Naive B cell (primary cell): ENCODE measurements around the gene ATP9A. TPM values are rescaled to one million over a fixed set of nuclear protein-coding genes. Genes with fewer than 3 reads are reported as not detected.
A peak's percentile ranks its signal among the peaks of the same experiment; 100 is the strongest.
"Not testable (repeated sequence)": the region's sequence is repeated elsewhere in the genome, so short reads cannot be mapped to it uniquely, and the experiment has no call there.

ENCODE experiments used
- ATAC-seq, 2 donors: fragments of 150-1000 bp; cut with Tn5 transposase; 2 replicates each; pipeline ENCODE4 v1.10.0; 2021; ENCODE audit warnings: low read depth in 2 of 2, mild to moderate bottlenecking in 2 of 2, moderate library complexity in 2 of 2
- DNase-seq: peaks from one replicate; pipeline ENCODE4 v3.0.0; 2022
- H3K27ac Mint-ChIP-seq, 6 donors: one replicate each; pipeline ENCODE4 v1.8.0; 2020 to 2022; ENCODE audit warnings: mild to moderate bottlenecking in 6 of 6, mixed read lengths in 6 of 6, moderate library complexity in 5 of 6, inconsistent platforms in 2 of 6
- H3K27me3 Mint-ChIP-seq, 3 donors: one replicate each; pipeline ENCODE4 v1.8.0; 2021 to 2022; ENCODE audit warnings: mixed read lengths in 3 of 3, mild to moderate bottlenecking in 1 of 3
- H3K36me3 Mint-ChIP-seq, 2 donors: one replicate each; pipeline ENCODE4 v1.8.0; 2020 to 2022; ENCODE audit warnings: mixed read lengths in 2 of 2, inconsistent platforms in 1 of 2, mild to moderate bottlenecking in 1 of 2
- H3K4me1 Mint-ChIP-seq, 3 donors: one replicate each; pipeline ENCODE4 v1.8.0; 2020 to 2022; ENCODE audit warnings: mixed read lengths in 3 of 3, inconsistent platforms in 1 of 3, mild to moderate bottlenecking in 1 of 3, moderate library complexity in 1 of 3
- H3K4me3 Mint-ChIP-seq, 8 donors: one replicate each; pipeline ENCODE4 v1.8.0; 2020 to 2022; ENCODE audit warnings: mild to moderate bottlenecking in 8 of 8, mixed read lengths in 8 of 8, moderate library complexity in 8 of 8, inconsistent platforms in 2 of 8
- H3K9me3 Mint-ChIP-seq, 7 donors: one replicate each; pipeline ENCODE4 v1.8.0; 2020 to 2022; ENCODE audit warnings: mixed read lengths in 7 of 7, mild to moderate bottlenecking in 5 of 7, inconsistent platforms in 2 of 7, moderate library complexity in 1 of 7
- polyA plus RNA-seq, 6 donors: library from polyadenylated mRNA; unstranded; fragments of 300-500 nt; fragmentation: Illumina TruSeq; gene quantifications; one replicate each; pipeline ENCODE4 v1.2.3, GENCODE V29; 2021; ENCODE audit warnings: low read depth in 6 of 6

ATP9A gene
- polyA plus RNA-seq, 6 donors from 2014 or later, result 0.07 to 0.13 (median 0.10) TPM; not detected in 3

GRCh38 chr20:51738261-51738660 lies 29.9 kb downstream of the ATP9A start:
- not testable (repeated sequence) for ATAC-seq, H3K27ac Mint-ChIP-seq, DNase-seq, H3K27me3 Mint-ChIP-seq, H3K36me3 Mint-ChIP-seq, H3K9me3 Mint-ChIP-seq, H3K4me1 Mint-ChIP-seq, H3K4me3 Mint-ChIP-seq

GRCh38 chr20:51736947-51737346 lies 31.2 kb downstream of the ATP9A start:
- H3K4me1 Mint-ChIP-seq, result no peaks in the 10 kb centered on the region
- no peaks in the 10 kb centered on the region for H3K9me3 Mint-ChIP-seq
- ATAC-seq, result no peak
- no peak overlapping the region for H3K27ac Mint-ChIP-seq
- no peak for DNase-seq
- H3K4me3 Mint-ChIP-seq, result no peak overlapping the region
- H3K36me3 Mint-ChIP-seq, result no peaks in the 10 kb centered on the region
- peaks cover 0 to 4% (median 0%) of the 10 kb centered on the region in 3 donors for H3K27me3 Mint-ChIP-seq

GRCh38 chr20:51735728-51736600 lies 32.2 kb downstream of the ATP9A start:
- DNase-seq (no peak), ATAC-seq (no peak)
- no peaks in the 10 kb centered on the region for H3K36me3 Mint-ChIP-seq
- no peaks in the 10 kb centered on the region for H3K9me3 Mint-ChIP-seq
- peaks cover 0 to 4% (median 0%) of the 10 kb centered on the region in 3 donors for H3K27me3 Mint-ChIP-seq
- H3K4me1 Mint-ChIP-seq, result no peaks in the 10 kb centered on the region
- H3K27ac Mint-ChIP-seq, result peak overlapping the region in 2 of 6 donors; percentile 47 to 69
- H3K4me3 Mint-ChIP-seq, result no peak overlapping the region

GRCh38 chr20:51734876-51735720 lies 33.1 kb downstream of the ATP9A start:
- Mint-ChIP-seq H3K4me1 (no peaks in the 10 kb centered on the region), H3K27me3 (peaks cover 0 to 4% (median 0%) of the 10 kb centered on the region in 3 donors), H3K27ac (no peak overlapping the region), H3K9me3 (no peaks in the 10 kb centered on the region), H3K4me3 (no peak overlapping the region), H3K36me3 (no peaks in the 10 kb centered on the region)
- ATAC-seq (no peak), DNase-seq (no peak)

GRCh38 chr20:51733070-51733469 lies 35.1 kb downstream of the ATP9A start:
- Mint-ChIP-seq H3K36me3 (no peaks in the 10 kb centered on the region), H3K4me3 (no peak overlapping the region), H3K4me1 (no peaks in the 10 kb centered on the region), H3K9me3 (no peaks in the 10 kb centered on the region), H3K27ac (no peak overlapping the region), H3K27me3 (peaks cover 0 to 4% (median 0%) of the 10 kb centered on the region in 3 donors)
- ATAC-seq (no peak), DNase-seq (no peak)

GRCh38 chr20:51732096-51732791 lies 35.9 kb downstream of the ATP9A start:
- Mint-ChIP-seq H3K27ac (no peak overlapping the region), H3K27me3 (peaks cover 0 to 4% (median 0%) of the 10 kb centered on the region in 3 donors), H3K4me1 (no peaks in the 10 kb centered on the region), H3K36me3 (no peaks in the 10 kb centered on the region), H3K4me3 (no peak overlapping the region), H3K9me3 (no peaks in the 10 kb centered on the region)
- ATAC-seq (no peak), DNase-seq (no peak)

GRCh38 chr20:51731731-51732095 lies 36.5 kb downstream of the ATP9A start:
- no peak for DNase-seq
- no peak overlapping the region for H3K27ac Mint-ChIP-seq
- ATAC-seq, result no peak
- H3K36me3 Mint-ChIP-seq, result no peaks in the 10 kb centered on the region
- H3K4me1 Mint-ChIP-seq, result no peaks in the 10 kb centered on the region
- H3K27me3 Mint-ChIP-seq, result peaks cover 0 to 4% (median 0%) of the 10 kb centered on the region in 3 donors
- H3K9me3 Mint-ChIP-seq, result no peaks in the 10 kb centered on the region
- H3K4me3 Mint-ChIP-seq, result no peak overlapping the region

GRCh38 chr20:51729771-51730170 lies 38.4 kb downstream of the ATP9A start:
- DNase-seq (no peak), ATAC-seq (no peak)
- no peaks in the 10 kb centered on the region for H3K4me1 Mint-ChIP-seq
- no peaks in the 10 kb centered on the region for H3K36me3 Mint-ChIP-seq
- H3K9me3 Mint-ChIP-seq, result peaks cover 0 to 4% (median 0%) of the 10 kb centered on the region in 7 donors
- peaks cover 5 to 10% (median 8%) of the 10 kb centered on the region in 3 donors for H3K27me3 Mint-ChIP-seq
- H3K4me3 Mint-ChIP-seq, result no peak overlapping the region
- peak overlapping the region in 1 of 6 donors; percentile 14 for H3K27ac Mint-ChIP-seq

- Mint-ChIP-seq H3K36me3 (no peaks in the 10 kb centered on the region), H3K9me3 (peaks cover 0 to 4% (median 0%) of the 10 kb centered on the region in 7 donors), H3K27ac (no peak overlapping the region), H3K4me3 (no peak overlapping the region), H3K27me3 (peaks cover 5 to 15% (median 8%) of the 10 kb centered on the region in 3 donors), H3K4me1 (no peaks in the 10 kb centered on the region)
- no peak for DNase-seq
- ATAC-seq, result no peak
Observed at GRCh38 chr20:51728737-51729136, 39.5 kb downstream of the ATP9A start.

GRCh38 chr20:51727872-51728271 lies 40.3 kb downstream of the ATP9A start:
- H3K27ac Mint-ChIP-seq, result no peak overlapping the region
- H3K4me3 Mint-ChIP-seq, result no peak overlapping the region
- ATAC-seq, result no peak
- DNase-seq, result no peak
- no peaks in the 10 kb centered on the region for H3K36me3 Mint-ChIP-seq
- H3K27me3 Mint-ChIP-seq, result peaks cover 5 to 15% (median 8%) of the 10 kb centered on the region in 3 donors
- H3K4me1 Mint-ChIP-seq, result no peaks in the 10 kb centered on the region
- peaks cover 0 to 4% (median 0%) of the 10 kb centered on the region in 7 donors for H3K9me3 Mint-ChIP-seq

GRCh38 chr20:51725584-51726176 lies 42.5 kb downstream of the ATP9A start:
- ATAC-seq (no peak), DNase-seq (no peak)
- no peak overlapping the region for H3K27ac Mint-ChIP-seq
- peaks cover 8 to 11% (median 8%) of the 10 kb centered on the region in 3 donors for H3K27me3 Mint-ChIP-seq
- no peak overlapping the region for H3K4me3 Mint-ChIP-seq
- H3K4me1 Mint-ChIP-seq, result no peaks in the 10 kb centered on the region
- H3K9me3 Mint-ChIP-seq, result peaks cover 0 to 4% (median 0%) of the 10 kb centered on the region in 7 donors
- no peaks in the 10 kb centered on the region for H3K36me3 Mint-ChIP-seq

GRCh38 chr20:51723026-51723425 lies 45.2 kb downstream of the ATP9A start:
- H3K27ac Mint-ChIP-seq, DNase-seq, H3K4me1 Mint-ChIP-seq, H3K9me3 Mint-ChIP-seq, ATAC-seq, H3K36me3 Mint-ChIP-seq, H3K4me3 Mint-ChIP-seq: not testable (repeated sequence)
- H3K27me3 Mint-ChIP-seq, result peaks cover 8 to 12% (median 11%) of the 10 kb centered on the region in 3 donors

- not testable (repeated sequence) for H3K36me3 Mint-ChIP-seq, H3K4me1 Mint-ChIP-seq, H3K27ac Mint-ChIP-seq, H3K9me3 Mint-ChIP-seq, H3K4me3 Mint-ChIP-seq, ATAC-seq, DNase-seq
- peaks cover 8 to 18% (median 16%) of the 10 kb centered on the region in 3 donors for H3K27me3 Mint-ChIP-seq
Observed at GRCh38 chr20:51722246-51722645, 45.9 kb downstream of the ATP9A start.
